Measurements from ENCODE around the gene ORAI3.
"Not testable (repeated sequence)": the region's sequence is repeated elsewhere in the genome, so short reads cannot be mapped to it uniquely, and the experiment has no call there.

ORAI3 gene

GRCh38 chr16:30924076-30924912, 24.6 kb upstream of the ORAI3 start:
- DNase-seq (ENCODE audit: low read depth, low spot score), result no peak

GRCh38 chr16:30924913-30925631, 23.8 kb upstream of the ORAI3 start:
- DNase-seq (ENCODE audit: low read depth, low spot score), result no peak

GRCh38 chr16:30925632-30925987, 23.3 kb upstream of the ORAI3 start:
- DNase-seq (ENCODE audit: low read depth, low spot score), result no peak

- DNase-seq (ENCODE audit: low read depth, low spot score), result no peak
Measured at GRCh38 chr16:30925995-30926811, 22.7 kb upstream of the ORAI3 start.

- no peak for DNase-seq (ENCODE audit: low read depth, low spot score)
Measured at GRCh38 chr16:30926937-30927788, 21.7 kb upstream of the ORAI3 start.

- no peak for DNase-seq (ENCODE audit: low read depth, low spot score)
Measured at GRCh38 chr16:30927789-30928378, 21.0 kb upstream of the ORAI3 start.

GRCh38 chr16:30928390-30928789, 20.5 kb upstream of the ORAI3 start:
- no peak for DNase-seq (ENCODE audit: low read depth, low spot score)

GRCh38 chr16:30929167-30929566, 19.7 kb upstream of the ORAI3 start:
- no peak for DNase-seq (ENCODE audit: low read depth, low spot score)

- DNase-seq (ENCODE audit: low read depth, low spot score), result no peak
Measured at GRCh38 chr16:30930160-30930571, 18.7 kb upstream of the ORAI3 start.

- no peak for DNase-seq (ENCODE audit: low read depth, low spot score)
Measured at GRCh38 chr16:30931068-30931650, 17.7 kb upstream of the ORAI3 start.

GRCh38 chr16:30934827-30935557, 13.9 kb upstream of the ORAI3 start:
- DNase-seq (ENCODE audit: low read depth, low spot score), result no peak

GRCh38 chr16:30937692-30938091, 11.2 kb upstream of the ORAI3 start:
- DNase-seq (ENCODE audit: low read depth, low spot score), result no peak

GRCh38 chr16:30939571-30939970, 9.3 kb upstream of the ORAI3 start:
- DNase-seq (ENCODE audit: low read depth, low spot score), result not testable (repeated sequence)

GRCh38 chr16:30941600-30942425, 7.1 kb upstream of the ORAI3 start:
- DNase-seq (ENCODE audit: low read depth, low spot score), result no peak

GRCh38 chr16:30942426-30942806, 6.5 kb upstream of the ORAI3 start:
- DNase-seq (ENCODE audit: low read depth, low spot score), result no peak

- no peak for DNase-seq (ENCODE audit: low read depth, low spot score)
Measured at GRCh38 chr16:30944352-30944751, 4.5 kb upstream of the ORAI3 start.

GRCh38 chr16:30946671-30947540, 2.0 kb upstream of the ORAI3 start:
- DNase-seq (ENCODE audit: low read depth, low spot score), result no peak

- DNase-seq (ENCODE audit: low read depth, low spot score), result no peak
Measured at GRCh38 chr16:30947541-30947858, 1.4 kb upstream of the ORAI3 start.

Measured in iPS DF 19.7 (cell line).